Stimulated activated CD8-positive, alpha-beta memory T cell treated with anti-CD3 and anti-CD28 coated beads, Interleukin-7, amount 100 ng/mL, for 4 hours (primary cell): ENCODE data around the gene DENND5A.
"Not testable (repeated sequence)": the region's sequence is repeated elsewhere in the genome, so short reads cannot be mapped to it uniquely, and the experiment has no call there.

Experiments used
- DNase-seq, 2 donors: peaks; one replicate each; pipeline ENCODE4 v3.0.0-alpha.2; 2020; ENCODE audit warnings: low read depth in 2 of 2

Gene DENND5A

DNA sequence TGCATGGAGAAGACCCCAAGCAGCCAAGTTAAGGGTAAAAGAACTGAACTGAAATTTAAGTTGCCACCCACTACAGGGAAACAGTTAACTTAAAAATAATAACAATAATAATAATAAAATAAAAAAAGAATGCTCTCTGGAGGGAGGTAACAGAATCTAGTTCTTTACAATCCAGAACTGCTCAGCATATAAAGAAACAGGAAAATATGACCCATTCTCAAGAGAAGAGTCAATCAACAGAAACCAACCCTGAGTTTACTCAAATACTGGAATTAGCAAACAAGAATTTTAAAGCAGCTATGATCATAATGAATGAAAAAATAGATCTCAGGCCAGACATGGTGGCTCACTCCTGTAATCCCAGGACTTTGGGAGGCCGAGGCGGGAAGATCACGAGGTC is 53.8 kb downstream of the DENND5A start:
- DNase-seq: no peak

- no peak for DNase-seq
Observed at GRCh38 chr11:9210922-9211320, 54.2 kb downstream of the DENND5A start.

- DNase-seq: no peak
Observed at GRCh38 chr11:9210224-9210921, 54.8 kb downstream of the DENND5A start.

GRCh38 chr11:9209604-9210003 is 55.5 kb downstream of the DENND5A start:
- not testable (repeated sequence) for DNase-seq

- no peak for DNase-seq
Observed at GRCh38 chr11:9208726-9209501, 56.2 kb downstream of the DENND5A start.

- DNase-seq: no peak
Observed at GRCh38 chr11:9207229-9207628, 57.9 kb downstream of the DENND5A start.

DNA sequence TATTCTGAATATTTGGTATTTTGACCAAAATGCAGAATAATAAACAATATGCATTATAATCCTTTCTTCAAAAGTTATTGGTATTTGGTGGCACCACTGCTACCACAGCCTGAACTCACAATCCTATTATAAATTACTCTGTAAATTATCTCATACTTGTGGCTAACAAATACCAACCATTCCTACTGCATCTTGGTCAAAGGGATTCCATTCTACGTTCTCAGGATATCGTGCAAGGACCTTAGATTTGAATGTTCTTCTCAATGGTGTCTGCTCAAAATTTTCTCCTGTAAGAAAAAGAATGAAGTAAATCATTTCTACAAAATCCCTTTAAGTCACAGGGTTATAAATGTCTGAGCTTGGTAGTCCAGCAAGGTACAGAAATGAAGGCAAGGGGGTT is 58.7 kb downstream of the DENND5A start:
- no peak for DNase-seq

- no peak for DNase-seq
Observed at GRCh38 chr11:9203691-9204311, 61.3 kb downstream of the DENND5A start.

- DNase-seq: no peak
Observed at GRCh38 chr11:9201372-9202162, 63.6 kb downstream of the DENND5A start.

DNA sequence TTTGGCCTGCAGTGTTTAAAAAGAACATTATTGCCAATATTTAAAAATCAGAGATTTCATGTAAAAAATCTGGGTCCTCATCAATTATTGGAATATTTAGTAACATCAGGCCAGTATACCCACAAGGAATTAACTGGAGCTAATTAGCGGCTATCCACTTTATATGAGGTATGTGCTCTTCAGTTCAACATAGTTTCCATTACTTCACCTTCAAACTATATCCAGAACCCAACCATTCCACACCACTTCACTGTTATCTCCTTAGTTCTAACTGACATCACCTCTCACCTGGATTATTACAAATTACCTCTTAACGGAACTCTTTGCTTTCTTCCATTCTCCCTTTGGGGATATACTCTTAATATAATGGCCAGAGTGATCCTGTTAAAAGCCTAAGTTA is 64.7 kb downstream of the DENND5A start:
- no peak for DNase-seq

DNA sequence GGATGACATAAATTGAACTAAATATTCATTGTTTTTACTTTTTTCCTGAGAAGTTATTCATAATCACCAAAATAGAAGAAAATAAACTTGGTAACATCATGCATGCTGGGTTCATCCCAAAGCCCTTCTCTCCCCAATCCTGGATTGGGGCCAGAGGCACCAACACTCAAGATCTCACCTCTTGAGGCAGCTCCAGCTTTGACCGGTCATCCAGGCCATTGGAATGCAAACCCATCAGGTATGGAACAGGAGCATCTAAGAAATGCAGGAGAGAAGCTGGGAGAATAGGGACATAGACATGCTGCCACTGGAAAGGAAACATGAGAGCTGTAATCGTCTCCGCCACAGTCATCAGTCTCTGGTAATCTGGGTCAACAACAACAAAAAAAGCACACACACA is 71.8 kb downstream of the DENND5A start:
- DNase-seq: no peak

- DNase-seq: no peak
Observed at GRCh38 chr11:9192561-9192960, 72.6 kb downstream of the DENND5A start.

- not testable (repeated sequence) for DNase-seq
Observed at GRCh38 chr11:9190326-9191016, 74.7 kb downstream of the DENND5A start.

DNA sequence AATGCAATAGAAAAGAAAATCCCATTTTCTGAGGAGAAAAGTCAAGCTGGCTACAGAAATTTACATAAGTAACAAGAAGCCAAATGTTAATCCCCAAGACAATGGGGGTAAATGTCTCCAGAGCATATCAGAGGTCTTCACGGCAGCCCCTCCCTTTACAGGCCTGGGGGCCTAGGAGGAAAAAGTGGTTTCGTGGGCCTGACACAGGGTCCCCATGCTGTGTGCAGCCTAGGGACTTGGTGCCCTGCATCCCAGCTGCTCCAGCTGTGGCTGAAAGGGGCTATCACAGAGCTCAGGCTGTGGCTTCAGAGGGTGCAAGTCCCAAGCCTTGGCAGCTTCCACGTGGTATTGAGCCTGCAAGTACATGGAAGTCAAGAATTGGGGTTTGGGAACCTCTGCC is 76.3 kb downstream of the DENND5A start:
- not testable (repeated sequence) for DNase-seq

GRCh38 chr11:9187616-9188015 is 77.5 kb downstream of the DENND5A start:
- DNase-seq: no peak

DNA sequence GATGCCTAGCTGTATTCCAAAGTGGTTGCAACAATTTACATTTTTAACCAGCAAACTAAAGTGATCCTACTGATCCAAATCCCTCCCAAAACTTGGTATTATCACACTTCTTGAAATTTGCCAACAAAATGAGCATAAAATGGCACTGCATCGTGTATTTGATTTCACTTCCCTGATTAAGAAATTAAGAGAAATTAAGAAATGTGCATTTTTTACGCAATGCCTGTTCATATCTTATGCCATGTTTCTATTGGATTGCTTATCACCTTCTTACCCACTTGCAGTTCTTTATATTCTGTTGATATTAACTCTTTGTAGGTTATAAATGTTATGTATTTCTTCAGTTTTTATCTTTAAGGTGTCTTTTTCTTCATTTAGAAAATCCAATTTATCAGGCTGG is 80.6 kb downstream of the DENND5A start:
- DNase-seq: no peak

GRCh38 chr11:9182180-9182871 is 82.8 kb downstream of the DENND5A start:
- no peak for DNase-seq

- DNase-seq: no peak
Observed at GRCh38 chr11:9180784-9181183, 84.4 kb downstream of the DENND5A start.

- DNase-seq: no peak
Observed at GRCh38 chr11:9179141-9179540, 86.0 kb downstream of the DENND5A start.

- no peak for DNase-seq
Observed at GRCh38 chr11:9178716-9179115, 86.4 kb downstream of the DENND5A start.
